HG02981 (cell line): ENCODE results near the gene DHRS13.
"Not testable (repeated sequence)": the region's sequence is repeated elsewhere in the genome, so short reads cannot be mapped to it uniquely, and the experiment has no call there.

Source experiments
- ATAC-seq: cut with Tn5 transposase; IDR thresholded peaks from one replicate; pipeline ENCODE4 v1.9.1; 2021; ENCODE audit warnings: mild to moderate bottlenecking, moderate library complexity; ENCODE audit not compliant: unreplicated experiment

The DHRS13 gene

DNA sequence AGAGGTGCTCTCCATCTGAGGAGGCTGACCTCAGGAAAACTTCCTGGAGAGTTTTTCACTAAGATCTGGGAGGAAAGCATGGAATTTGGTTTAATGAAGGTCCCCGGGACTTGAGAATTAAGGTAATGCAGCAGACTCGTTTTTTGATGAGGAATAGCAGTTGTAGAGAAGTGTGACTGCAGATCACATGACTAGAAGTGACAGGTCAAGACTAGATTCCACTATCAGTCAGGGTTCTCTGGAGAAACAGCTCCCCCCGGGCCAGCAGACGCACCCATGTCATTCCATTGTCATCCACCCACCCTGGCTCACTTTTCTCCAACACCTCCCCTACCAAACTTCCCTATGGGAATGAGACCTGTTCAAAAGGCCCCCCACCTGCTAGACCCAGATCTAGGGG, 1.9 kb upstream of the DHRS13 start:
- ATAC-seq, result no peak

DNA sequence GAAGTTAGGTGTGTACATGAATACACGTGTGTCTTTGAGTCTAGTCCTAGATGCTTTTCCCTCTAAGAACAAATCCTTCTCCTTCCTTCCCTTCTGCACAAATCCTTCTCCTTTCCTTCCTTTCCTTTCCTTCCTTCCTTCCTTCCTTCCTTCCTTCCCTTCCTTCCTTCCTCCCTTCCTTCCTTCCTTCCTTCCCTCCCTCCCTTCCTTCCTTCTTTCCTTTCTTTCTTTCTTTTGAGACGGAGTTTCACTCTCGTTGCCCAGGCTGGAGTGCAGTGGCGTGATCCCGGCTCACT, 615 bp upstream of the DHRS13 start:
- not testable (repeated sequence) for ATAC-seq

DNA sequence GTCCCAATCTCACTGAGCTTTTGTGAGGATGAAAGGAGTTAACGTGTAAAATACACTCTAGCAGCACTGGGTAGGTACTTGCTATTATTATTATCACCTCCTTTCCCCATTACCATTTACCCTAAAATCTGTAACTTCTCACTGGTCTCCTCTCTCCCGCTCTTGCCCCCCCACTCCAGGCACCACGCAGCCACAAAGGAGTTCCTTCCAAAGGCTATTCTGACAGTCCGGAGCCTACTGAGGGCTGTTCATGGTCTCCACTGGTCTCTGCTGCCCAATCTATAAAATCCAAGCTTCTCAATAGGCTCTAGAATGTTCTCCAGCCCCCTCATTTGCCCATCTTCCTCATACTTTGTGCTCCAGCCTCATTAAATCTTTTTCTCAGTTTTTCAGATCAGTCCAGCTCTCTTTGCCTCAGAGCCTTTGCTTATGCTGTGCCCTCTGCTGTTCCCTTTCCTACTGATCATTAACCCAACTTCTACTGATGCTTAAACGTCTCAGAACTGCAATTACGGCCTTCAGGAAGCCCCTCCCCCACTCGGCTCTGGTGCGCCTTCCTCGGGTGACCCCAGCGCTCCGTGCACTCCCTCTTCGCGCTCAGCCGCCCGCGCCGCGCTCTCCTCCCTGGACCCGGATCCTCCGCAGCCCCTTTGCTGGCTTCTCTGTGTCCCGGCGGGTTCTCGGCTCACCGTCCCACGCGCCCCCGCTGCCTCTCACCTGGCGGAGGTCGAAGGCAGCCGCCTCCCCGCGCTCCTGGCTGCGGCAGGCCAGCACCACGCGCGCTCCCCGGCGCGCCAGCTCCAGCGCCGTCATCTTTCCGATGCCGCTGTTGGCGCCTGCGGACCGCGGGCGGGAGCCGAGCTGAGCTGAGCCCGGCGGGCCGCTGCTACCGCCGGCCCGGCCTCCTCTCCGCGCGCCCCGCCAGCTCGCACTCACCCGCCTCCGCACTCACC, 737 bp downstream of the DHRS13 start:
- peak; percentile 6 for ATAC-seq

DNA sequence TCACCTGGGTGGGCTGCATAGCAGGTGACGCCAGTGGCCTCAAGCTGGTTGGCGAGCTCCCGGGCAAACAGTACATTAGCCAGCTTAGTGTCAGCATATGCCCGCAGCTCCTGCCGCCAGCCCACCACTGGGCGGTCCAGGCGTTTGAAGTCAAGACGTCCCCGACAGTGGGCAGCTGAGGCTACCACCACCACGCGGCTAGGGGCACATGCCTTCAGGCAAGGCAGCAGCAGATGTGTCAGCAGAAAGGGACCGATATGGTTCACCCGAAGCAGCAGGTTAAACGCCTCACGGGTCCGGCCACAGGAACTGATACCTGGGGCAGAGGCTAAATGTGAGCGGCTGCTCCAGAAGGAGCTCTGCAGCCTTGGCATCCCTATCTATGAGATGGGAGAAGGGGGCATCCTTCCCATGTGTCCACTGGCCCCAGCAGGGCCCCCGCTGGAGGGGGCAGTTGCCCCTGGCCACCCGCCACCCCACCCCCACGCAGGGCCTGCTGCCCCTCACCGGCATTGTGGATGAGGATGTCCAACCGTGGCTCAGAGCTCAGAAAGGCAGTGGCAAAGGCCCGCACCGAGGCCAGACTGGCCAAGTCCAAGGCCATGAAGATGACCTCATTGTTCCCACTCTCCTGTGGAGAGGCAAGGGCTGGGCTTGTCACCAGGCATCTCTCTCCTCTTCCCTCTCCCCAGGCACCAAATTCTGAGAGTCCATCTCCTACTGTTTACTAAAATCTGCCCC, 1.7 kb downstream of the DHRS13 start:
- no peak for ATAC-seq

DNA sequence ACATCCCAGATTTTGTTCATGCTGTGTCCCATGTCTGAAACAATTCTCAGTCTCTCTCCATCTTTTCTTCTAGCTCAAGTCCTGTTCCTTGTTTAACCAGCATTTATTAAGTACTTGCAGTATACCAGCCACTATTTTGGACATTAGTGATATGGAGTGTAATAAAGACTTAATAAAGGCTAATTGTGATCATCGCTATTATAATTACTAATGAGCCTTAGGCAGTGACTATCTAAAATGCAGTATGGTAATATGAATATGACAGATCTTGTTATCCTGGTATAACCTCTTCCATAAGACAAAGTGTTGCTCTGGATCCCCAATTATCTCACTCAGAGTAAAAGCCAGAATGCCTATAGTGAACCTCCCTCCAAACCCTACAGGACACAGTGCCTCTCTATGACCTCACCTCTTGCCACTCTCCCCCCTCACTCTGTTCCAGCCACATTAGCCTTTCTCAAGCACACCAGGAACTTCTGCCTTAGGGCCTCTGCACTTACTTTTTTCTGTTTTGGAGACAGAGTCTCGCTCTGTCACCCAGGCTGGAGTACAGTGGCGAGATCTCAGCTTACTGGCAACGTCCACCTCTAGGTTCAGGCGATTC, 3.6 kb downstream of the DHRS13 start:
- ATAC-seq, result no peak

DNA sequence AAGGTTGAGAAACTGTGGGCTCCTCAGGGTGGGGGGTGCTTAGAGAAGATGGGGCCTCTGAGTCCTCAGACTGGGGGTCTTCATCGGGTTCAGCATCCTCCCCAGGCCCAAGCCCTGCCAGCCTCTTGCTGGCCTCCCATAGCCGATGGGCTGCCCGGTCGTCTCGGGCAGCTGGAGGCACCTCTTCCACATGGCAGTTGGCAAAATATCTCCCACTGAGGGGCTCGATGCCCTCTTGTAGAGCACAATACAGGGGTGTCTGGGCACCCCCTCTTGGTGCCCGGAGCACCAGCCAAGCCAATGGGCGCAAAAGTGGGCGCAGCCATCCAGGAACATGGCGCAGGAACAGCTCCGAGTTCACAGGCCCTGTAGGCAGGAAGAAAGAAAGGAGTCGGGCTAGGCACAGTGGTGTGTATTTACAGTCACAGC, 4.3 kb downstream of the DHRS13 start:
- no peak for ATAC-seq

DNA sequence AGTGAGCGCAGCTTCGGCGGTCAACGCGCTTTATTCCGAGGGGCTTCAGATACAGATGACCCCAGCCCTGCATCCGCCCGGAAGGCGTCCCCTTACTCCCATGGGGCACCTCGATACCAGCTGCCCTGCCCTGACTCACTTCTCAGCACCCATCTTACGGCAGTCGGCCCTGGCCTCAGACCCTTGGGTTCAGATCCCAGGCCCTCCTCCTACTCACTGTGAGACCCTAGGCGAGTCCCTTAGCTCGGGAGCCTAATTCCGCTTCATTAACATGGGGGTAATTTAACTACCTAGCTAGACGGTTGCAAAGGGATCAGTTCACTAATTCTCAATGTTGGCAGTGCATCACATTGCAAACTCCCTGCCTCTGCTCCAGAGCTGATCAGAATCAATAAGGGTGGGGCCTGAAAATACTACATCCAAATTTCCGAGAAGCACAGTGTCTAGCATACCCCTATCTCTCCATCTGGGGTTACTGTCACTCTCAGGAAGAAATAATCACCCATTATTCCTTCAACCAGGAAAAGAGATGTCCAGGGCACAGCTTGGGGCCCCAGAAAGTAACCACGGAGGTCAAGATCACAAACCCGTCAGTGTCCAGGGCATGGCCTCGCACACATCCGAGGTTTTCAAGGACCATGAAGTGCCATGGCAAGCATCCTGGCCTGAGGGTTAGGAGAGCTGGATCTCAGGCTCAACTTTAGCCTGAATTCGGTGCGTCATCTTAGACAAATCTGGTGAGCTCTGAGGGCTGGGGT, 4.9 kb downstream of the DHRS13 start:
- ATAC-seq, result no peak

DNA sequence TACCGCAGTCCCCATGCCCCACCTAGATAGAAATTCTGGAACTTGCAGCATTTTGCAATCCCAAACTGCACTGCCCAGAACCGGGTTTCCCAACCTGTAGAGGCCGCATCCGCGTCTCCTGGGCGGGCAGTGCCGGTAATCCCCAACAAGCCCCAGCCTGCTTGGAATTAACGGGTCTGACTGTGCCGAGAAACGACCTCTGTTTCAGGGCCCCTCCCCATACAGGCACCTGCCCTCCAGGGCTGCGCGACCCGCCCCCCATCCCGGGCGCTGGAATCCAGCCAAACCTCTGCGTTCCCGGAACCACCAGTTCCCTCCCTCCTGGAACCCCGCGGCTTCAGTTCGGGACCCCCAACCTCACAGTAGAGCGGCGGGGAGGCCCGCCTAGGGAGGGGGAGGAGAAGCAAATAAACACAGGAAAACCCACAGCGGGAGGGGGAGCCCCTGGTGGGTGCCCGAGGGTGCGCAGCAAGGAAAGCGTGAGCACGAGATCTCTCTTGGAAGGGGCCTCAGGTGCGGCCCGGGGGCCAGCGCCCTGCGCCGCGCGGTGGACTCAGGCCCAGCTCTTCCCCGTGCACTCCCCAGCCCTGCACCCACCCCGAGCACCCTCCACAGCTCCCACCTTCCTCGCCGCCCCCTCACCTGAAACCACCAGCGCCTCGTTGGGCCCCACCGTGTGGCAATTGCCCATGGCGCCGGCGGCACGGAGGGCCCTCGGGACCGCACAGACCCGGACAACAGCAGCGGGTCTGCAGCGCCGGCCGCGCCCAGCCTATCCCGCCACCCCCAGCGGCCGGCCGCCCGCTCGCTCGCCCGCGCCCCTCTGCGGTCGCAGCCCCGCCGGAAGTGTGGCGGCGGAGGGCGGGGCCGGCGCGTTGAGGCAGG, 5.8 kb downstream of the DHRS13 start, which contains the start of gene FLOT2:
Gene FLOT2 (minus strand): TSS at position 850 of the 885 bp plus-strand sequence. CDS start 159 bp downstream, at position 691.
- no peak for ATAC-seq

DNA sequence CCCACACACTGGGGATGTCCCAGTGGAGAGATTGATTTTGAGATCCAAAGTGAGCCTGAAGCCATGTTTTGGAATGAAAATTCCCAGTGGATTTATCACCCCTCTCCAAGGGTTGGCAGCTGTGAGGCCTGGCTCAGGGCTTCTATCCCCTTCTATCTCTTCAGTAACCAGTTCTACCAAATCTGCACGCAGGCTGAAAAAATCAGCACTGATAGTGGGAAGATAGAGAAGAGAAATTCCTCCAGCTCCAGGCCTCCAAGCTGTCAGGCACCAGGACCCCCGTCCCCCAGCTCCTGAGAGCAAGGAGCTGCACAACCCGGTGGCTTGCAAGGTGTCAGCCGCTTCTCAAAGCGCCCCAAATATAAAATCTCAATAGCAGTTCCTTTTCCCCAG, 6.4 kb downstream of the DHRS13 start:
- ATAC-seq, result no peak

DNA sequence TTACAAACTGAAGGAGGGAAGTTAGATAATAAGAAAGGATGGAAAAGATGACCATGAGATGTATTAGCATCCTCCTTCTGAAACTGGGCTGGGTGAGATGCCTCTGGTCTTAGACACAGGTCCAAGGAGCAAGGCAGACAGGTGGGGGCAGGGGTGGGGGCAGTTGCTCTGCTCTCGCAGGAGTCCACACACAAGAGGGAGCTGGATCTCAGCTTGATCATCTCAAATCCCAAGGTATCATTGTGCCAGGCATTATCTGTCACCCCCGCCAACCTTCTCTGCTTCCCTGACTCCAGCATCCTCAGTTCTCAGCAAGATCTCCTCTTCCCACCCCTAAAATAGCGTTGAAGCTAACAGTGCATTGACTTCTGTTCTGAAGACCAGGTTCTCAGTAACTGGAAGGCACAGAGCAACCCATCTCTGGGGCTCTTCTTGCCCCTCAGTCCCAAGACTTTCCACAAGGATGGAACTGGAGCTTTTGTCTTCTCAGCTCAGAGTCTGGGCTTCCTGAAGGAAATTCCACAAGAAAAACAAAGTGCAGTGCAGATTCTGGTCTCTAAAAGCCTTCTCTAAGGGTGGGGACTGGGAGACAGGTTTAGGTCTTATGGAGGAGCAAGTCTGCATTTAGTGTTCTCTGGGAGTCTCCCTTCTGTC, 7.0 kb downstream of the DHRS13 start:
- ATAC-seq, result no peak

DNA sequence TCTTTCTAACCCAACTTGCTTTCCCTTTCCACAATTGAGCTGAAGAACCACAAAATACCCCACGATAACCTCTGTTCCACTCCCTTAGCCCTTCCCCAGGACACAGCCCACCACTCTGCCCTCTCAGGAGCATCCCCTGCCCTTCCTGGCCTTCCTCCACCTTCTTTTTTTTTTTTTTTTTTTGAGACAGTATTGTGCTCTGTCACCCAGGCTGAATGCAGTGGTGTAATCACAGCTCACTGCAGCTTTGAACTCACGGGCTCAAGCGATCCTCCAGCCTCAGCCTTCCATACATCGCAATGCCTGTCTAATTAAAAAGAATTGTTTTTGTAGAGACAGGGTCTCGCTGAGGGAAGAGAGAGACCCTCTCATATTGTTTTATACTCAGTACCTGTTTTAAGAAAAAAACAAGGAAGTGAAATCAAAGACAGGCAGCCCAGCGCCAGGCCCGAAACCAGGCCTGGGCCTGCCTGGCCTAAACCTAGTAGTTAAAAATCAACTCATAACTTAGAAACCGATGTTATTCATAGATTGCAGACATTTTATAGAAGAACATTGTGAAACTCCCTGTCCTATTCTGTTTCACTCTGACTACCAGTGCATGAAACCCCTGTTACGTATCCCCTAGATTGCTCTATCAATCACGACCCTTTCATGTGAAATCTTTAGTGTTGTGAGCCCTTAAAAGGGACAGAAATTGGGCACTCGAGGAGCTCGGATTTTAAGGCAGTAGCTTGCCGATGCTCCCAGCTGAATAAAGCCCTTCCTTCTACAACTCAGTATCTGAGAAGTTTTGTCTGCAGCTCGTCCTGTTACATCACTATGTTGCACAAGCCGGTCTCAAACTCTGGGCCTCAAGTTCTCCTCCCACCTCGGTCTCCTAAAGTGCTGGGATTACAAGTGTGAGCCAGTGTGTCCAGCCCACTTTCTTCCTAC, 9.4 kb downstream of the DHRS13 start:
- not testable (repeated sequence) for ATAC-seq

DNA sequence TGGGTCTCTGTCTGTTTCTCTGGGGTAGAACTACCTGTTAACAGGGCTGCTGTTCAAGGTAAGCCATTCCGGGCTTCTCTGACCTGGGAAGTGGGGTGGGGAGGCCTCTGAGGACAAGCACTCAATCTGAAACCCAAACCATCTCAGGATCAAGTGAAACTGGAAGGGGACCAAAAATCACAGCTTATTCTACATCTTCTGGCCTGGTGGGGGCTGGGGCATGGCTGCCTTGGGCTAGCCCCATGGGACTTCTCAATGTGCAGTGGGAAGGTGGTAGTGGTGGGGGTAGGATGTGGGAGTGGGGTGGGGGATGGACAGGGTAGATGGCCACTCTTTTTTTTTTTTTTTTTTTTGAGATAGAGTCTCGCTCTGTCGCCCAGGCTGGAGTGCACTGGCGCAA, 10.9 kb downstream of the DHRS13 start:
- ATAC-seq, result no peak

DNA sequence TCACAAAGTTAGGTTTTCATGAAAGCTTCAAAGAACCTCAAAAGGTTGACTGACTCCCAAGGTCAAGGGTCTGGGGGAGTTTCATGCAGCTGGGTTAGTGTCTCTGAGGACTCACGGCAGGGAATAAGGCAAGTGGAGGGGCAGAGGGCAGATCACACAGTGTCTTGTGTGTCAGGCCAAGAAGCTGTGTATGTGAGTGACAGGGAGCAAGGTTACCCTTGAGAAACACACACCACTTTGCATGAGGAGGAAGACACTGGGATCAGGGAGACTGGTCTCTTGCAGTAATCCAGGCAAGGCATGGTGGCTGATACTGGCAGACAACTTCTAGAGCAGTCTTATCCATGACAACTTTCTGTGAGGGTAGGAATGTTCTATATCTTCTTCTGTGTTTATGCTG, 11.7 kb downstream of the DHRS13 start:
- ATAC-seq, result no peak

DNA sequence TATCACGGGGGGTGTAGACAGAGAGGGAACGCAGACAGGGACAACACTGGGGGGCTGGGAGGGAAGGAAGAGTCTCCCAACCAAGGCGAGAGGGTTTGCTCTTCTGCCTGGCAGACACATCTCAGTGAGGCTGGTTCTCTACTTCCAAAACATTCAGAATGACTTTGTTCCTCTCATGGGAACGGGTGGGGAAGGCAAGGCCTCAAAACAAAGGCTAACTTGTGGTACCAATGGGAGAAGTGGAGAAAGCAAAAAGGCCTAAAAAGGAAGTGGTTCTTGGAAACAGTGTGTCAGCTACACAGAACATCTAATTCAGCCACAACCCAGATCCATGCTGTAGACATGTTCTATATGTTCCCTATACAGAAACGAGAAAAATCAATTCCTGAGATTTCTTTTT, 12.9 kb downstream of the DHRS13 start:
- no peak for ATAC-seq

DNA sequence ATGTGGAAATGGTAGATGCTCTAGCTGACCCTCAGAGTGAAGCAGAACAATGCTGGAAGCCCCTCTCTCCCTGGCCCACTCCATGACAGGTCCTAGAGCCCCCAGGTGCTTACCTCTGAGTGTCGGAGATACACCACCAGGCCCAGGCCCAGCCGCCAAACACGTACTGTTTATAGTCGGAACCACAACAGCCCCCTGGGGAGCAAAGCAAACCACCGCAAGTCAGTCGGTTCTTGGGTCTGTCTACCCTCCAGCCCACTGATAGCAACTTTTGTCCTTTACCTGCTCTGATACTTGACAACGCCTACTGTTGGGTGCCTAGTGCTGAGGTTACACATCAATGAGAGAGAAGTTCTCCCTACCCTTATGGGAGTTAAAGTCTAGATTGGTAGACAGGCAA, 14.0 kb downstream of the DHRS13 start:
- ATAC-seq, result no peak

DNA sequence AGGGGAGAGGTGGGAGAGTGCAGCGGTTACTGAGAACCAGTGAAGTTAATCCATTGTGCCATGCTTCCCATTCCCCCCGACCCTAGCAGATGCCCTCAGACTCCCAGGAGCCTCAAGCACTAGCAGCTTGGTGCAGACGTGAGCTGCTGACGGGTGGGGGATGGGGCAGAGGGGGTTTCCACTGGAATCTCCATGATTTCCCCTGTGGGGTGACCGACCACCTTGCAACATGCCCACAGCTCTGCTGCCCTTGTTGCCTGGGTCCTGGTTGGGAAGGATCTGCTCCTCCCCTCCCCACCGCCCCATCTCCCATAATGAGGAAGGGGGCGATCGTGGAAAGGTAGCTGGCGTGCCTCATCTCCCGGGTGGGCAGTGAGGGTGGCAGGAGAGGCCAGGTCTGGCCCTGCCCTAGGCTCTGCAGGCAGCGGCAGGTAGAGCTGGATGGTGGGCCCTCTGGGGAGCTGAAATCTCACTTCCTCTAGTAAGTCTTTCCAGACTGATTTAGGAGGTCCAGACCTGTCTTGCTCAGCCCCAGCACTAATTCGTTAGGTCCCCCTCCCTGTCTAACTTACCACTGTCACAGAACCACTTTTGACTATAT, 14.9 kb downstream of the DHRS13 start:
- no peak for ATAC-seq

DNA sequence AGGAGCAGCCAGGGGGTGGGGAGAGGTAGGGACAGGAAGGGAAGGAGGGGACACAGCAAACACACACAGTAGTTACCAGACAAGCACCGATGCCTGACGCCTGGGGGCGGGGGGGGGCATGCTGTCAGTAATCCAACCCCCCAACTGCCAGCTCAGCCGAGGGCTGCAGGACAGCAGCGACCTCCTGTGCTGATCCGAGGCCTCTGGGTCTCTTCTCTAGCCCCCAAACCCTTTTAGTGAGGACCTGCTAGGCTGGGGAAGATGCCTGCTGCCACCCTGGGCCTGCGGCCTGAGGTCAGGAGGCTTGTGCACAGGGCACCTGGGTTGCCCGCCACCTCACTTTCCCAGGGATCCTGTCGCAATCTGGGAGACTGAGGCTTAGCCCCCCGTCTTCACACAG, 16.9 kb downstream of the DHRS13 start:
- no peak for ATAC-seq

DNA sequence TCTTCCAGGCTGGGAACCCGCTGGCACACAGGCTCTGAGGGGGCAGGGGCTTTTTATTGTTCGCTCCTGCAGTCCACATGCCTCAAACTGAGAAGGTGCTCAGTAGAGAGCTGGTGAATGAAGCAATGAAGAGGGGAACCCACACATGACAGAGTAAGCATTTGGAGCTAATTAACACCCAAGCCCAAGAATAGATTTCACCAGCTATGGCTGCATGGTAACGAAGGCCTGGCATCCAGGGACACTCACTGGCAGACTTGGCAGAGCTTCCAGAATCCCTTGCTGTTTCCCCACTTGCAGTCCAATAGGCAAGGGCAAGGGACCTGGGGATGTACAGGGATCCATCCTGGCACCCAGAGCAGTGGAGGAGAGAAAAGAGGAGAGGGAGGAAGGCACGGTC, 17.5 kb downstream of the DHRS13 start:
- no peak for ATAC-seq
